ENCODE data around the gene RAPGEF4.

Gene RAPGEF4

DNA sequence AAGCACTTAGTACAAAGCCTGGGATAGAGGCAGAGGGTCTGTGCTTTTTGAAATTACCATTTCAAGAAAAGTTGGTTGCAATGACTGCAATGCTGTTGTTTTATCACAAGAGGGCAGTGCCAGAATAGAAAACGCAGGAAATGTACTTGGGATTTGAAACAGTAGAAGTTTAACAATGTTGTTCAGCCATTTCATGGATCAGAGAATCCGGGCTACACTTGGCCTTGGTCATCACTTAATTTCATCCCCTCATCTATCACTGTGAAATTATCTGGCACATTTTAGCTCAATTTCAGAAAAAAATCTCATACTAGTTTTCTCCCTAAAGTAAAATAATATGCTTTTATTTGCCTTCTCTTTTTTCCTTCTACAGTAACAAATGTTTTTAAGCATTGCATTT is 70.8 kb downstream of the RAPGEF4 start:
- H3K4me3 ChIP-seq (ENCODE audit: low read depth, low read length) = no peak overlapping the region
- no peak overlapping the region for H2BK5ac ChIP-seq (ENCODE audit: low read depth, low read length, poor library complexity)
- H3K9me3 ChIP-seq (ENCODE audit: insufficient read depth, low read depth, low read length) = peaks cover 7% of the 10 kb centered on the region
- H3K18ac ChIP-seq (ENCODE audit: low read length) = no peak overlapping the region
- no peak overlapping the region for H3K9ac ChIP-seq (ENCODE audit: low read length)
- H3K4me1 ChIP-seq (ENCODE audit: control insufficient read depth in 1 of 2, insufficient read depth in 2 of 2, low read length in 2 of 2) = no peaks in the 10 kb centered on the region
- WGBS (ENCODE audit: extremely low coverage, insufficient coverage, insufficient read length) = no CpG with 5 or more reads among the region's 2 CpGs
- no peaks in the 10 kb centered on the region for H3K79me1 ChIP-seq (ENCODE audit: low read length)
- H4K91ac ChIP-seq (ENCODE audit: low read depth, low read length) = no peak overlapping the region
- no peaks in the 10 kb centered on the region for H3K79me2 ChIP-seq (ENCODE audit: control insufficient read depth, insufficient read depth, low read length, poor library complexity)
- no peak overlapping the region for H2AK5ac ChIP-seq (ENCODE audit: low read length)
- no peak overlapping the region for H2BK12ac ChIP-seq (ENCODE audit: low read length)
- no peak overlapping the region for H4K8ac ChIP-seq (ENCODE audit: low read depth, low read length)
- H3K27ac ChIP-seq (ENCODE audit: low read depth, low read length) = no peak overlapping the region
- H3K27me3 ChIP-seq (ENCODE audit: insufficient read depth, low read length) = no peaks in the 10 kb centered on the region
- no peak overlapping the region for H3K4ac ChIP-seq (ENCODE audit: low read depth, low read length)
- no peak overlapping the region for H4K12ac ChIP-seq (ENCODE audit: low read depth, low read length)
- H3K23ac ChIP-seq (ENCODE audit: low read length) = no peak overlapping the region
- DNase-seq = peak; percentile 15 to 75
- H3K4me2 ChIP-seq (ENCODE audit: low read length) = no peak overlapping the region
- H2BK120ac ChIP-seq (ENCODE audit: insufficient read depth, low read length, poor library complexity) = no peak overlapping the region
- H2AFZ ChIP-seq (ENCODE audit: insufficient read depth, low read length, poor library complexity) = no peak overlapping the region
- H3K14ac ChIP-seq (ENCODE audit: low read length) = no peak overlapping the region
- no peaks in the 10 kb centered on the region for H3K36me3 ChIP-seq (ENCODE audit: control insufficient read depth in 1 of 2, insufficient read depth in 2 of 2, low read length in 2 of 2)

DNA sequence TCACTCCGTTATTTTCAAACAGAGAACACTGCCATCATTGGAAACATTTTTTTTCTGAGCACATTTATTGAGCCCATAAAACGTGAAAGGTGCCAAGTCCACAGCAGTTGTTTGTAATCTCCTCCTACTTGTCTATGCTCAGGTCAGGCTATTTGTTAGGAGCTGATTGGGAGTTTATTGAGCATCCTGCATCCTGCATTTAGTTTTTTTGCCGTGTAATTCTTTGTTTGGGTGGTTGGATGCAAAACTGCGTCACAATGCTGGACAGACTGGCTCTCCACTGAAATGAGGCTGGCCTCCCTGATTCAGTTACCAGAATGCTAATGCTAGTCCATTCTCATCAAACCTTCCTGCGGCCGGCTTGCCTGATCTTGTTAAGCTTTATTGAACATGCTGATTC is 71.4 kb downstream of the RAPGEF4 start:
- no CpG with 5 or more reads among the region's 6 CpGs for WGBS (ENCODE audit: extremely low coverage, insufficient coverage, insufficient read length)
- Histone ChIP-seq H3K27me3 (ENCODE audit: insufficient read depth, low read length) (no peaks in the 10 kb centered on the region), H3K9ac (ENCODE audit: low read length) (no peak overlapping the region), H3K4ac (ENCODE audit: low read depth, low read length) (no peak overlapping the region), H2BK5ac (ENCODE audit: low read depth, low read length, poor library complexity) (no peak overlapping the region), H3K18ac (ENCODE audit: low read length) (no peak overlapping the region), H2AK5ac (ENCODE audit: low read length) (no peak overlapping the region), H2BK12ac (ENCODE audit: low read length) (no peak overlapping the region), H4K91ac (ENCODE audit: low read depth, low read length) (no peak overlapping the region), H3K4me3 (ENCODE audit: low read depth, low read length) (no peak overlapping the region), H2BK120ac (ENCODE audit: insufficient read depth, low read length, poor library complexity) (no peak overlapping the region), H3K9me3 (ENCODE audit: insufficient read depth, low read depth, low read length) (peaks cover 4% of the 10 kb centered on the region), H3K4me1 (ENCODE audit: control insufficient read depth in 1 of 2, insufficient read depth in 2 of 2, low read length in 2 of 2) (no peaks in the 10 kb centered on the region), H3K79me2 (ENCODE audit: control insufficient read depth, insufficient read depth, low read length, poor library complexity) (no peaks in the 10 kb centered on the region), H4K8ac (ENCODE audit: low read depth, low read length) (no peak overlapping the region), H3K27ac (ENCODE audit: low read depth, low read length) (no peak overlapping the region), H3K23ac (ENCODE audit: low read length) (no peak overlapping the region), H3K4me2 (ENCODE audit: low read length) (no peak overlapping the region), H3K79me1 (ENCODE audit: low read length) (no peaks in the 10 kb centered on the region), H2AFZ (ENCODE audit: insufficient read depth, low read length, poor library complexity) (no peak overlapping the region), H3K36me3 (ENCODE audit: control insufficient read depth in 1 of 2, insufficient read depth in 2 of 2, low read length in 2 of 2) (no peaks in the 10 kb centered on the region), H4K12ac (ENCODE audit: low read depth, low read length) (no peak overlapping the region), H3K14ac (ENCODE audit: low read length) (no peak overlapping the region)
- no peak for DNase-seq

GRCh38 chr2:172808156-172808555 is 72.5 kb downstream of the RAPGEF4 start:
- no peak overlapping the region for H3K18ac ChIP-seq (ENCODE audit: low read length)
- no peak overlapping the region for H3K4me3 ChIP-seq (ENCODE audit: low read depth, low read length)
- H2AFZ ChIP-seq (ENCODE audit: insufficient read depth, low read length, poor library complexity) = no peak overlapping the region
- no peak overlapping the region for H2BK12ac ChIP-seq (ENCODE audit: low read length)
- H3K9me3 ChIP-seq (ENCODE audit: insufficient read depth, low read depth, low read length) = no peaks in the 10 kb centered on the region
- no peaks in the 10 kb centered on the region for H3K79me1 ChIP-seq (ENCODE audit: low read length)
- H4K8ac ChIP-seq (ENCODE audit: low read depth, low read length) = no peak overlapping the region
- H3K36me3 ChIP-seq (ENCODE audit: control insufficient read depth in 1 of 2, insufficient read depth in 2 of 2, low read length in 2 of 2) = no peaks in the 10 kb centered on the region
- WGBS (ENCODE audit: extremely low coverage, insufficient coverage, insufficient read length) = no CpG with 5 or more reads among the region's 4 CpGs
- H3K14ac ChIP-seq (ENCODE audit: low read length) = no peak overlapping the region
- H3K4ac ChIP-seq (ENCODE audit: low read depth, low read length) = no peak overlapping the region
- no peak overlapping the region for H4K12ac ChIP-seq (ENCODE audit: low read depth, low read length)
- DNase-seq = no peak
- no peak overlapping the region for H3K9ac ChIP-seq (ENCODE audit: low read length)
- H3K79me2 ChIP-seq (ENCODE audit: control insufficient read depth, insufficient read depth, low read length, poor library complexity) = no peaks in the 10 kb centered on the region
- H3K4me2 ChIP-seq (ENCODE audit: low read length) = no peak overlapping the region
- no peaks in the 10 kb centered on the region for H3K4me1 ChIP-seq (ENCODE audit: control insufficient read depth in 1 of 2, insufficient read depth in 2 of 2, low read length in 2 of 2)
- no peak overlapping the region for H2BK5ac ChIP-seq (ENCODE audit: low read depth, low read length, poor library complexity)
- no peak overlapping the region for H2AK5ac ChIP-seq (ENCODE audit: low read length)
- no peak overlapping the region for H3K27ac ChIP-seq (ENCODE audit: low read depth, low read length)
- no peaks in the 10 kb centered on the region for H3K27me3 ChIP-seq (ENCODE audit: insufficient read depth, low read length)
- H3K23ac ChIP-seq (ENCODE audit: low read length) = no peak overlapping the region
- no peak overlapping the region for H4K91ac ChIP-seq (ENCODE audit: low read depth, low read length)
- H2BK120ac ChIP-seq (ENCODE audit: insufficient read depth, low read length, poor library complexity) = no peak overlapping the region

DNA sequence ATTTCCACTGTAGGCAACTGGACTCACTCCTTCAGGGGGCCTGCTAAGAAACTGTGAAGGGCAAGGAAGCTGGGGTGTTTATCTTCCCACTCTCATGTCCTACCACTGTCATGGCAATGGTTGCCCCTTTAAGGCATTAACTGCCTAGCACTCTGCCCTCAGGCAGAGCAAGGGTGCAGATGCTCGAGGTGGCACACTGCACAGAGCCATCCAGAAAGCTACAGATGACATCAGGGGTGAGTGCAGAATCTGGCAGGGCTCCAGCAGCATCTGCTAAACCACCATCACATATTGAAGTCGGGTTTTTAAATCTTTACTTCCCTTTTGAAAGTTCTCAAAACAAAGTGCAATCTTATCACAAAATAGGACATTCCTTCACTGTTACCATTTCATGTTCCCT is 75.4 kb downstream of the RAPGEF4 start:
- Histone ChIP-seq H3K79me1 (ENCODE audit: low read length) (no peaks in the 10 kb centered on the region), H4K91ac (ENCODE audit: low read depth, low read length) (no peak overlapping the region), H4K8ac (ENCODE audit: low read depth, low read length) (no peak overlapping the region), H3K36me3 (ENCODE audit: control insufficient read depth in 1 of 2, insufficient read depth in 2 of 2, low read length in 2 of 2) (no peaks in the 10 kb centered on the region), H3K4me2 (ENCODE audit: low read length) (no peak overlapping the region), H3K27ac (ENCODE audit: low read depth, low read length) (no peak overlapping the region), H3K14ac (ENCODE audit: low read length) (no peak overlapping the region), H2BK12ac (ENCODE audit: low read length) (no peak overlapping the region), H2BK120ac (ENCODE audit: insufficient read depth, low read length, poor library complexity) (no peak overlapping the region), H3K9ac (ENCODE audit: low read length) (no peak overlapping the region), H3K4ac (ENCODE audit: low read depth, low read length) (no peak overlapping the region), H3K79me2 (ENCODE audit: control insufficient read depth, insufficient read depth, low read length, poor library complexity) (no peaks in the 10 kb centered on the region), H3K9me3 (ENCODE audit: insufficient read depth, low read depth, low read length) (no peaks in the 10 kb centered on the region), H3K4me3 (ENCODE audit: low read depth, low read length) (no peak overlapping the region), H3K23ac (ENCODE audit: low read length) (no peak overlapping the region), H2AFZ (ENCODE audit: insufficient read depth, low read length, poor library complexity) (no peak overlapping the region), H2BK5ac (ENCODE audit: low read depth, low read length, poor library complexity) (no peak overlapping the region), H4K12ac (ENCODE audit: low read depth, low read length) (no peak overlapping the region), H3K4me1 (ENCODE audit: control insufficient read depth in 1 of 2, insufficient read depth in 2 of 2, low read length in 2 of 2) (no peaks in the 10 kb centered on the region), H3K27me3 (ENCODE audit: insufficient read depth, low read length) (no peaks in the 10 kb centered on the region), H2AK5ac (ENCODE audit: low read length) (no peak overlapping the region), H3K18ac (ENCODE audit: low read length) (no peak overlapping the region)
- no peak for DNase-seq
- WGBS (ENCODE audit: extremely low coverage, insufficient coverage, insufficient read length) = no CpG with 5 or more reads among the region's 2 CpGs

All from trophoblast cell (in vitro differentiated cells and primary cell).